ENCODE results near the gene YY1AP1. TPM values are rescaled to one million over a fixed set of nuclear protein-coding genes. Genes with fewer than 3 reads are reported as not detected.
"Not testable (repeated sequence)": the region's sequence is repeated elsewhere in the genome, so short reads cannot be mapped to it uniquely, and the experiment has no call there.

The YY1AP1 gene
- polyA plus RNA-seq, 10 donors, result 38.8 to 60.3 (median 52.2) TPM

DNA sequence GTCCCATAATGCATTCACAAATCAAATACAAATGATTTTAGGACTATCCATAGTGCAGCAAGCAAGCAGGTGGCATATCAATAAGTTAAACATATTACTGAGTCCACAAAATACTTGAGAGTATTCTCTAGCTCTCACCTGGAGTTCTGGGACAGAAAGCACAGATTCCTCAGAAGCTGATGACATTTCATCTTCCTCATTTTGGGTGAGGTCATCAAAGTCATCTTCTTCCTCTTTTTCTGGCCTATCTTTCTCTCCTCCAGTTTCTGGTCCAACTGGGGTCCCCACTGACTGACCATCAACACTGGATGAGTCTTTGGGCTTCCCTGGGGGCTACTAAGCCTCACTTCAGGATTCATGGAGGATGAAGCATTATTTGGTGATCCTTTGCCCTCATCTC lies 38.9 kb downstream of the YY1AP1 start:
- DNase-seq, result no peak

DNA sequence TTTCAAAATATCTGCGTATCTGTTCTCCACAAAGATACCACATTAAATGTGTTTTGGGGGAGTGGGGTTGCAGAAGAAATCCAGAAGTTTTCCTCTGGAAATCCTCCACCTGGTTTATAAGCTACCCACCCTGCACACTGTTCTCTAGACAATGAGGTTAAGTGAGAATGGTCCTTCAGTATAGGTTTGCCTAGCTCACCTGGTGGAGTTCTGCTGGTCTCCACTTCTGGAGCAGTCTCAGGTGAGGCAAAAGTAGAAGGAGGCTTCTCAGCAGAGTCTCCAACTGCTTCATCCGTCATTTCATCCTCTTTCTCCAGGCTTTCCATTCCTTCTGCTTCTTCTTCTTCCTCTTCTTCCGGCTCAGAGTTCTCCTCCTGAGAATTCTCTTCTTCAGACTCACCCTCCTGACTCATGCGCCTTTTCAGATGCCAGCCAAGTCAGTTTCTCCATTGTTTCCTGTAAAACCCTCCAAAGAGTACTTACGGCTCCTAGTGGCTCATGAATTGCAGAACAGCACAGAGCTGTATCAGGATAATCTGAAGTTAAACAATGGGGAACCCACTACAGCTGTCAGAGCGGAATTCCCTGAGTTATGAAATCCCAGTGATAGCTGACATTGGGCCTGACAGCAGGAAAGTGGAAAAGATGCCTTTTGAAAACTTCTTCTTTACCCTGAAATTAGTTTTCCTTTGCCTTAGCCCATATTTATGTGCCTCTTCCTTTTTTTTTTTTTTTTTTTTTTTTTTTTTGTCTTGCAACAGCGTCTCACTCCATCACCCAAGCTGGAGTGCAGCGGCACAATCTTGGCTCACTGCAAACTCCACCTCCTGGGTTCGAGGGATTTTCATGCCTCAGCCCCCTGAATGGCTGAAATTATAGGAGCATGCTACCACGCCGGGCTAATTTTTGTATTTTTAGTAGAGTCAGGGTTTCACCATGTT lies 40.1 kb downstream of the YY1AP1 start:
- DNase-seq, result peak in 2 of 3 donors; percentile 46 to 74

DNA sequence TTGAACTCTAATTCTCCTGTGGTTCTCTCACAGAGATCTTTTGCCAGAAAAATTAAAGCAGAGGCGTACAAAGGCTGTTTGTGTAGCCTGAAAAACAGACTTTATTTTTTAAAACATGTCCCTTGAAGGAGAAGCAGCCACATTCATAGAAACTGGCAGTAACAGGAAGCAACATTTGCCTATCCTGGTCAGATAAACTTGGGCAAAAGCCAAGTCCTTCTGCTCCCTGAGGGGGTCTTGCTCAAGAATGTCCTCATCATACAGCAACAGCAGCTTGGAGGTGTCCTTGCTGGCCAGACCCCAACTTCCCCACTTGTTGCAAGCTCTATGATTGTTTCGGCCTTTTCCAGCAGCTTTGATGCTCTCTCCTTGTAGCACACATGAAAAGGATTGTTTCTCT lies 42.3 kb downstream of the YY1AP1 start:
- DNase-seq, result no peak

DNA sequence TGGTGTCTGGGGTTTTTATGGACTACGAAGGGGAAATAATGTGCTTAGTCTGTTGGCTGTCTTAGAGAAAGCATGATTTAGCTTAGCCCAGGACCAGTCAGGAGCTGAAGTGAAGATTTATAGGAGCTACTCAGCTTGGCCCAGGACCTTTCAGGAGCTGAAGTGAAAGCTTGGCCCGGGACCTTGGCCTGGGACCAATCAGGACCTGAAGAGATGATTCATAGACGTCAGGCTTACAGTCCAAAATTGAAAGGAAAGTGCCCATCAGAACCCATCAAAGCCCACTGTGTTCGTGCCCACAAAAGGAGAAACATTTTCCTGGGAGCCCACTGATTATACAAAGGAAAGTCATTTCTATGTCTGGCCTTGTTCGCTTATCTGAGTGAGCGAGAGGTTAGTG lies 42.9 kb downstream of the YY1AP1 start:
- no peak for DNase-seq

DNA sequence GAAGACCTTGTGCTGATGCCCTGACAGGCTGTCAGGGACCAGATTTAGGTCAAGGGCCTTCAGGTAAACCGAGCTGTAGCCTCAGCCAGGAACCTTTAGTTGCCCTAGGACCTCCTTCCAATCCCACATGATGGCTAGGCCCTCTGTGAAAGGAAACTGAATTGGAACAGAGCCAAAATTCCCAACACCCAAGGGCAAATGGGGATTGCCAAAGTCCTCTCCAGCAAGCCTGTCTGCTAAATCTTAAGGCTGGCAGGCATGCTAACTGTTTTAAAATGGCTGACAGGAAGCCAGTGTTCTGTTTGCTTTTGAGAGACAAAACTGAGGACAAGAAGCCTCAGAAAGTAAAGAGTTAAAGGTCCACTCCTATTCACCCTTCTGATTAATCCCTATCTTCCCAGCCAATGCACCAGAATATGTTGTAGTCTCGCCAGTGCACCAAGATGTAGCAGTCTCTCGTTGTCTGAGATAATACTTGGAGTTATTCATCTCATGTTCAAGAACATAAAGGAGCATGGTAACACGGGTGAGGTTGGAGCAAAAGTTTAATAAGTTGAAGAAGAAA lies 43.5 kb downstream of the YY1AP1 start:
- no peak for DNase-seq

DNA sequence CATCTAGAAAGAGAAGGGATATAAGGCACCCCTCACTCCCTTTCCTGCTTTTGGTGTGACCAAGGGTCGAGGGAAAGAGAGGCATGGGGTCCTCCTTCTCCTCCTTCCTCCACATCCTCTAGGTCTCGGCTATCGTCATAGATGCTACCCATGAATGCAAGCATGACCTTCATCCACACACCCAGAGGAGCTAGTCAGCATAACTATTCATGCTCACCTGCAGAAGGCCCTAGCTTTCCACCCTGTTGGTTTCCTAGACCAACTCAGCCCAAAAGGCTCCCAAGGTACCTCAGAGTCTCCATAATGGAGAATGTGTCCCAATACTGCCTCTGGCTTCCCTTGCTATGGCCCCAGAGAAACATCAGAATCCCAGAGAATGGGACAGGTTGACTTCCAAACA lies 45.3 kb downstream of the YY1AP1 start:
- DNase-seq, result no peak

DNA sequence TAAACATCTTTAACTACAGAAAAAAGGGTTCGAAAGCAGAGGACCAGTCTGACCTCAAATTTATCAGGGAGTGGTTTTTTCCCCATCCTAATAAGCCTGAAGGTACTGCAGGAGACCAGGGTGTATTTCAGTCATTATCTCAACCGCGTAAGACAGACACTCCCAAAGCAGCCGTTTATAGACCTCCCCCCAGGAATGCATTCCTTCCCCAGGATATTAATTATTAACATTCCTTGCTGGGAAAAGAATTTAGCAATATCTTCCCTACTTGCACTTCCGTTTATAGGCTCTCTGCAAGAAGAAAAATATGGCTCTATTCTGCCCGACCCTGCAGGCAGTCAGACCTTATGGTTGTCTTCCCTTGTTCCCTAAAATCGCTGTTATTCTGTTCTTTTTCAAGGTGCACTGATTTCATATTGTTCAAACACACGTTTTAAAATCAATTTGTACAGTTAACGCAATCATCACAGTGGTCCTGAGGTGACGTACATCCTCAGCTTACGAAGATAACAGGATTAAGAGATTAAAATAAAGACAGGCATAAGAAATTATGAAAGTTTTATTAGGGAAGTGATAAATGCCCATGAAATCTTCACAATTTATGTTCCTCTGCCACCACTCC lies 45.9 kb downstream of the YY1AP1 start:
- DNase-seq, result not testable (repeated sequence)

DNA sequence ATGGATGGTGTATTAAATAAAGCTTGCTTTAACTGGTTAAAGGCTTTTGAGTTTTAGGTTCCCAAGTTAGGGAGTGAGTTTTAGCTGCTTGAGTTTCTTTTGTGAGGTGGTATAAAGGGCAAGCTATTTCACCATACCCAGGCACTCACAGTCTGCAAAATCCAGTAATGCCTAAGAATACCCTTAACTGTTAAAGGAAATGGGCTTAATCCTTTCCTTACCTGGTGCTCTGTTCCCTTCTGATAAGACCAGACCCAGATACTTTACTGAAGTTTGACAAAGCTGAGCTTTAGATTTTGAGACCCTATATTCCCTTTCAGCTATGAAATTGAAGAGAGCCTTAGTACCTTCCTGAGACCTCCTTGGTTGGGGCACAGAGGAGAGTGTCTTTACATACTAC lies 48.2 kb downstream of the YY1AP1 start:
- no peak for DNase-seq

DNA sequence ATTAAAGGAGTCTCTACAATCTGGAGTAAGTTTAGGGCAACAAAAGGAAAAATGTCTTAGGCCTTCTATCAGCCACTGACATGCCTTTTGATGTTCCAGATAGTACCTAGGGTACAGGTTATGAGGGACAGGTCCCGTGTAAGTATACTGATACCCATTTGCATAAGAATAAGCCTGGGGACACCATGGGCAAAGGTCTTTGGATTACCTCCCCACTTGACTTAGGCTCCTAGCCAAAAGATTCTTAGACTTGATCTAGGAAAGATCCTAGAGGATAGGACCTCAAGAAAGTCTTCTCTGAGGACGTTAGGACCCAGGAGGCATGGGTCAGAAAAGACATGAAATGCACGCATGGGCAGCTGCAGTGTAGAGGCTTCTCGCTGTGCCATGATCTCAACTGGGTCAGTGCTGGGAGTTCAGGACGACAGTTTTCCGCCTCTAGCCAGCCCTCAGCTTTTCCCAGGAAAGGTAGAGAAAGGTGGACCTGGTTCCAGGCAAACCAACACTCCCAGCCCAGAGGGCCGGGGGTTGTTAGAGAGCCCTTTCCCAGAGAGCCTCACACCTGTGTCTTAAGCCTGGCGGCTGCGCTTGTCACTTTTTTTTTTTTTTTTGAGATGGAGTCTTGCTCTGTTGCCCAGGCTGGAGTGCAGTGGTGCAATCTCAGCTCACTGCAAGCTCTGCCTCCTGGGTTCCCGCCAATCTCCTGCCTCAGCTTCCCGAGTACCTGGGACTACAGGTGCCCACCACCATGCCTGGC lies 52.0 kb downstream of the YY1AP1 start:
- DNase-seq, result no peak

DNA sequence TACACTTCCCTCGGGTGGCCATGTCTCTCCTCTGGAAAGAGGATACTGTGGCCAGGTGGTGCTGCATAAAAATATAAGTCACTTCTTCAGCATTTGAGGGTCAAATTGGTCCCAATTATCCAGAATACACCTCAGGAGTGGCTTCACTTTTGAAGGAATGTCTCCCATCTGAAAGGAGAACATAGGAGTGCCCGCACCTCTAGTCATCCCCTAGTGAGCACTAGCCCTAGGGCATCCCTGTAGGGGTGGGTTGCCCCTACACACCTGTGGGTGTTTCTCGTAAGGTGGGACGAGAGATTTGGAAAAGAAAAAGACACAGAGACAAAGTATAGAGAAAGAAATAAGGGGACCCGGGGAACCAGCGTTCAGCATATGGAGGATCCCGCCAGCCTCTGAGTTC lies 62.1 kb downstream of the YY1AP1 start:
- not testable (repeated sequence) for DNase-seq

DNA sequence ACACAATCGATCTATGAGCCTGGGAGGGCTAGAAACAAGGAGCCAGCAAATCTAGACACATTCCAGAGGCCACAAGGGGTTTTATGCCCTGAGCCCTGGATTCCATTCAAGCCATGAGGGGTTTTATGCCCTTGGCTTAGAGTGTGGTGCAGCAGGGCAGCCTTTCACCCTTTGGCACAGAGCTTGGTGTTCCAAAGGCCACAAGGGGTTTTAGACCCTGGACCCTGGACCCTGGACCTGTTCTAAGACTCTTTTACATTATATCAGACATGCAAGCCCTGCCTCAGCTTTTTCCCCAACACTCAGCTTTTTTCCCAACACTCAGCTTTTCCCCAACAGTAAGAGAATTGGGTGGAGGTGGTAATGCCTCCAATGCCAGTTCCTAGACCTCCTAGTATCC lies 65.2 kb downstream of the YY1AP1 start:
- no peak for DNase-seq

DNA sequence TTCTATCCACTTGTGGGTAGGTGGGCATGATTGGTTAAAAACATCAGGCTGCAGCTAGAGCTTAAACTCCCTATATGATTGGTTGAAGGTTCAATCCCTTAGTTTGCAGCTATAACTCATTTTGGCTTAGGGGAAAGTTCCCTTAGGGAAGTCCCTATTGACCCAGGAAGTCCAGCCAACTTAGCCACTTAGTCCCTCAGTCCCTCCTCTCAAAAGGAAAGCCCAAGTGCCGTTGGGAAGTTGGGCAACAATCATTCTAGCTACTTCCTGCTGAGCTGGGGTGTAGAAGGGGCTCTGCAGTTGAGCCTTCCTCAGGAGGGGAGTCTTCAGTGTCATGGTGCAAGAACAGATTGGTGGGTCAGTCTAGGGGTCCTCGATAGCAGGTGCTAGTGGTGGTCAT lies 66.4 kb downstream of the YY1AP1 start:
- DNase-seq, result no peak

DNA sequence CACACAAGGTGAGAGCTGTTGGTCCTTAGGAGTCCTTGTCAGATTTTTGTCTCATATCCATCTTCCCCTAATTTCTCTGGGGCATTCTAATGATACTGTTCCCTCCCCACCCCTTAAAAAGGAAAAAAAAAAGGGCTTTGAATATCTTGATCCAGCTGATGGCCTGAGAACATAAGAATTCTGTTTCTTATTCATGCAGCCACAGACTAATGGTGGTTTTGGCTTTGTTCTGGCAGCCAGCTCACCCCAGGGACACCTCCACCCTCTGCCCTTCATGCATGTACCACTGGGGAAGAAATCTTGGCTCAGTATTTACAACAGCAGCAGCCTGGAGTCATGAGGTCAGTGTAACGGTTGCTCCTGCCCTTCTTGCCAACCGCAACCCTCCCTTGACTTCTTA lies 75.3 kb downstream of the YY1AP1 start:
- not testable (repeated sequence) for DNase-seq

DNA sequence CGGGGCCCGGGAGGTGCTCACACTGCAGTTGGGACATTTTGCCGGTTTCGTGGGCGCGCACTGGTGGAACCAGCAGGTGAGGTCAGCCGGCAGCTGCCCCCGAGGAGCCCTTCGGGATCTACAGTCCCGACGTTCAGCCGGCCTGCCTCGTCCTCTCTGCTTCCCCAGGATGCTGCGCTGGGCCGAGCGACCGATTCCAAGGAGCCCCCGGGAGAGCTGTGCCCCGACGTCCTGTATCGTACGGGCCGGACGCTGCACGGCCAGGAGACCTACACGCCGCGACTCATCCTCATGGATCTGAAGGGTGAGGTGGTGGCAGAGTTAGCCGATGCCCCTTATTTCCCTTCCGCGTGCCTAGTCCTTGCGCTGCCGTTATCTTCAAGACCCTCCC lies 78.3 kb downstream of the YY1AP1 start:
- not testable (repeated sequence) for DNase-seq

DNA sequence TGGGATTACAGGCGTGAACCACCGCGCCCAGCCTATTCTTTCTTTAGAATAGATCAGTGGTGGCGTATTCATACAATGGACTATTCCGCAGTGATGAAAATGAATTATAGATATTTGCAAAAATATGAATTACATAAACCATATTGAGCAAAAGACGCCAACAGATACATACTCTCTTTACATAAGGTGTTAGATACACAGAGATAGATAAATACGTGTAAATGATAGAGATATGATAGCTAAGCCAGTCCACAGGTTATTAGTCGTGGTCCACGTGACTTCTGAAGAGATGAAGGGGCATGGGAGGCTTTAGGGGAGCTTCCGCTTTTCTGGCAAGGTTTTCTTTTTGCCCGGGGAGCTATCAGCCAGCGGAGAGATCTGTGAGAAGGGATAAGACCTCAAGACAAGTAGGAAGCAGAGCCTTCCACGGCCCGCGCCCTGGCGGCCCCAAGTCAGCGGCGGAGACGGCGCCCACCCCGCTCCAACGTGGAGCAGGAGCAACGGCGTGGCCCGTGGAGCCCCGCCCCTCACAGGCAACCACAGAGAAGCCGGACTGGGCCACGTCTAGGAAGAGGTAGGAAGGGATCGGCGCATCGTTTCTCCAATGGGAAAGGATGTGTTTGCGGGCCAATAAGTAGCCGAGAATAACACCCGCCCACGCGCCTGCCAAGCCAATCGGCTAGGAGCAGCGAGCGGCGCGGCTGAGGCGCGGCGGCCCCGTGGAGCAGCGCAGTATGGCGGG lies 78.9 kb downstream of the YY1AP1 start, which contains the start of gene MSTO1:
MSTO1 (plus strand) TSS at position 704 of the 742 bp plus-strand sequence; CDS start at position 735, 31 bp downstream.
- DNase-seq, result peak; percentile 96 to 98 (median 97)

Other genes with a start within 250 kb of the YY1AP1 start
- 10 to 100 TPM; 21.2 to 30.6 (median 28.1) TPM for gene ASH1L, start 126.0 kb downstream of the YY1AP1 start, polyA plus RNA-seq (ENCODE audit: insufficient read length in 10 of 10)
- gene MSTO1, start 78.6 kb downstream of the YY1AP1 start, polyA plus RNA-seq (ENCODE audit: insufficient read length in 10 of 10), result 10 to 100 TPM; 24.9 to 50.5 (median 33.8) TPM
- gene DAP3, start 317 bp upstream of the YY1AP1 start, polyA plus RNA-seq (ENCODE audit: insufficient read length in 10 of 10), result 100 to 1,000 TPM; 111 to 162 (median 138) TPM
- 10 to 100 TPM; 21.8 to 43.6 (median 30.3) TPM for gene GON4L, start 168.4 kb upstream of the YY1AP1 start, polyA plus RNA-seq (ENCODE audit: insufficient read length in 10 of 10)
- gene SYT11, start 170.8 kb upstream of the YY1AP1 start, polyA plus RNA-seq (ENCODE audit: insufficient read length in 10 of 10), result 10 to 100 TPM; 13.1 to 19.8 (median 16.1) TPM
- gene RIT1, start 222.6 kb upstream of the YY1AP1 start, polyA plus RNA-seq (ENCODE audit: insufficient read length in 10 of 10), result 10 to 100 TPM; 20.7 to 33.1 (median 25.6) TPM
- 10 to 100 TPM; 21.9 to 51.3 (median 30.2) TPM for gene KHDC4, start 245.6 kb upstream of the YY1AP1 start, polyA plus RNA-seq (ENCODE audit: insufficient read length in 10 of 10)

All from muscle of back (tissue), 11 donors.